HepG2 (cell line): ENCODE measurements around the gene GPRC5B. TPM values are rescaled to one million over a fixed set of nuclear protein-coding genes. Genes with fewer than 3 reads are reported as not detected.

Experiments
- ARNTL ChIP-seq: sonication (generic); formaldehyde crosslinking; IDR thresholded peaks from 2 replicates; pipeline ENCODE4 v1.4.0; 2020; ENCODE audit warnings: mild to moderate bottlenecking, missing genetic modification reagents
- HES4 ChIP-seq: sonication (generic); formaldehyde crosslinking; IDR thresholded peaks from 2 replicates; pipeline ENCODE4 v1.9.0; 2021; ENCODE audit warnings: mild to moderate bottlenecking, missing genetic modification reagents, borderline replicate concordance
- HNF4A ChIP-seq: sonication (generic); formaldehyde crosslinking; IDR thresholded peaks from 2 replicates; pipeline ENCODE4 v1.4.0; 2020; ENCODE audit warnings: missing genetic modification reagents
- MAFK ChIP-seq, 2 experiments: IDR thresholded peaks in 1 of 2; conservative IDR thresholded peaks in 1 of 2; 2 replicates each; pipeline ENCODE4 v1.6.1; 2011; ENCODE audit warnings: improper control_type of control experiment in 2 of 2, low read length in 2 of 2
- NFE2 ChIP-seq: sonication (generic); formaldehyde crosslinking; IDR thresholded peaks from 2 replicates; pipeline ENCODE4 v1.4.0; 2020; ENCODE audit warnings: missing genetic modification reagents
- NFE2L2 ChIP-seq: fragments of 150-350 bp; IDR thresholded peaks from 2 replicates; pipeline ENCODE4 v1.6.1; 2014; ENCODE audit warnings: low read length
- NFYB ChIP-seq: sonication (generic); formaldehyde crosslinking; IDR thresholded peaks from 2 replicates; pipeline ENCODE4 v1.4.0; 2020; ENCODE audit warnings: missing genetic modification reagents
- SATB2 ChIP-seq: sonication (generic); formaldehyde crosslinking; IDR thresholded peaks from 2 replicates; pipeline ENCODE4 v1.5.0; 2020; ENCODE audit warnings: missing genetic modification reagents
- SOX5 ChIP-seq: IDR thresholded peaks from 2 replicates; pipeline ENCODE4 v1.6.1; 2016; ENCODE audit warnings: borderline replicate concordance
- SOX6 ChIP-seq, 2 experiments: fragments of 450-650 bp in 1 of 2; sonication (generic) in 1 of 2; formaldehyde crosslinking in 1 of 2; IDR thresholded peaks; 2 replicates each; pipeline versions ENCODE4 v1.4.0 to v1.6.1; 2017 to 2020; ENCODE audit warnings: antibody characterized with exemption in 1 of 2, mild to moderate bottlenecking in 1 of 2, missing genetic modification reagents in 1 of 2
- TBL1XR1 ChIP-seq: fragments of 150-350 bp; IDR thresholded peaks from 2 replicates; pipeline ENCODE4 v1.6.1; 2014; ENCODE audit warnings: borderline replicate concordance, low read length; ENCODE audit not compliant: partially characterized antibody
- TEAD3 ChIP-seq: optimal IDR thresholded peaks from 2 replicates; pipeline ENCODE3; 2016; ENCODE audit warnings: borderline replicate concordance
- ZKSCAN1 ChIP-seq: fragments of 150-350 bp; IDR thresholded peaks from 2 replicates; pipeline ENCODE4 v1.6.1; 2014; ENCODE audit warnings: low read length
- ZNF124 ChIP-seq: sonication (generic); formaldehyde crosslinking; IDR thresholded peaks from 2 replicates; pipeline ENCODE4 v1.4.0; 2020; ENCODE audit warnings: missing genetic modification reagents
- ZNF670 ChIP-seq: sonication (generic); formaldehyde crosslinking; IDR thresholded peaks from 2 replicates; pipeline ENCODE4 v1.8.0; 2022; ENCODE audit warnings: mild to moderate bottlenecking, missing genetic modification reagents, borderline replicate concordance
- ZNF674 ChIP-seq: sonication (generic); formaldehyde crosslinking; IDR thresholded peaks from 2 replicates; pipeline ENCODE4 v1.5.0; 2020; ENCODE audit warnings: low read depth, mild to moderate bottlenecking, missing genetic modification reagents
- ZSCAN31 ChIP-seq: sonication (generic); formaldehyde crosslinking; IDR thresholded peaks from 2 replicates; pipeline ENCODE4 v1.5.0; 2020; ENCODE audit warnings: low read depth, mild to moderate bottlenecking, missing genetic modification reagents
- polyA plus RNA-seq, 8 experiments: library from polyadenylated mRNA; depleted of rRNA in 3 of 8; stranded (reverse) in 7 of 8; unstranded in 1 of 8; fragments of >200 nt; fragmentation: Illumina TruSeq in 4 of 8; extraction: Trizol in 4 of 8; gene quantifications; 2 replicates each; pipeline versions ENCODE4 v1.2.1 to v1.2.3, GENCODE V29; 2011 to 2016; ENCODE audit warnings: low read depth in 4 of 8, missing spikeins in 1 of 8, mixed read lengths in 1 of 8; ENCODE audit not compliant: insufficient read depth in 1 of 8
- total RNA-seq, 5 experiments: library from RNA; depleted of rRNA; stranded (reverse); fragments of >200 nt; fragmentation: Illumina TruSeq; extraction: Trizol; gene quantifications; 2 replicates each; pipeline ENCODE4 v1.2.3, GENCODE V29; 2016; ENCODE audit warnings: low read depth in 1 of 5
- TF ChIP-seq, protein P1 (sequence below): IDR thresholded peaks from 2 replicates; pipeline ENCODE4 v1.6.1; 2016; ENCODE audit warnings: missing genetic modification reagents, missing compliant biosample characterization
- TF ChIP-seq, protein P2 (sequence below): sonication (generic); formaldehyde crosslinking; conservative IDR thresholded peaks from 2 replicates; pipeline ENCODE4 v1.8.0; 2022; ENCODE audit warnings: missing genetic modification reagents
- TF ChIP-seq, protein P3 (sequence below): IDR thresholded peaks from 2 replicates; pipeline ENCODE4 v1.6.1; 2012; ENCODE audit warnings: inconsistent platforms
- TF ChIP-seq, protein P4 (sequence below): sonication (generic); formaldehyde crosslinking; IDR thresholded peaks from 2 replicates; pipeline ENCODE4 v1.4.0; 2020; ENCODE audit warnings: mild to moderate bottlenecking, missing genetic modification reagents
- TF ChIP-seq, protein P5 (sequence below): sonication (generic); formaldehyde crosslinking; IDR thresholded peaks from 2 replicates; pipeline ENCODE4 v1.4.0; 2020; ENCODE audit warnings: missing genetic modification reagents

GPRC5B gene
- total and polyA plus RNA-seq, 2 of the 13 experiments (the other 11 are each of a cell fraction or from before 2014, with no cell fraction given), result 0.46 to 0.53 TPM

DNA sequence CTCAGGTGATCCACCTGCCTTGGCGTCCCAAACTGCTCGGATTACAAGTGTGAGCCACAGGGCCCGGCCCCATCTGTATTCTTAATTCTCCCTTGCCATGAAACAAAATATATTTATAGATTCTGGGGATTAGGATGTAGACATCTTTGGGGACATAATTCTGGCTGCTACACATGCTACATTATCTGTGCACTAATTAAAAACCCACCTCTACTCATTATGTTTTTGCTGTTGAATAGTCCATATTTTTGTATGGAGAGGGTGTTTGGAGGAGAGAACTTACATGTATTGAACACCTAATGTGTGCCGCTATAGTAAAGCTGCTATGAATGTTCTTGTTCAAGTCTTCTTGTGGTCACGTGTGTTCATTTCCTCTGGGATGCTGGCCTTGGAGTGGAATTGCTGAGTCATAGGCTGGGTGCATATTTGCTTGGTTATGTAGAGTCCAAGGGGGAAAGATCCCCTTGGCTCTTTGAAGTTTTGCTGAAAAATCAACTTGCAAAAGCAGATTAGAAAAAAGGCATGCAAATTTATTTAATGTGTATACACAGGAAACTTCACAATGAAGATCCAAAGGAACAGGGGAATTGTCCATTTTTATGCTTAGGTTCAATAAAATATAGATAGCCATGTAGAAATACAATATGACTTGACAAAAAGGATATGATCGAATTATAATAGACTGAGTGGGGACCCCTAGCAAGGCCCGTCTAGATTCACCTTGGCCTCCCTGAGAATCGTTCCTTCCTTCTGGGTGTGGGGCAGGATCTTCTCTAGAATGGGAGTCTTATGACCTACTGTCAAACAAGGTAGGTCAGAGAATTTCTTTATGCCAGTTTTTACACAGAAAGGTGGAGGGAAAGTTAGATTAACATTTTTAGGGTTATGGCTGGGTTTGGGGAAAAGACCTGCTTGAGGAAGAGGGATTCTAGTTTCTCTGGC lies 42.1 kb upstream of the GPRC5B start (continued):
- peak; percentile 98 to 100 for TF ChIP-seq MAFK (conservative IDR thresholded peaks at IDR 0.05 in 1 of 2, IDR thresholded peaks at IDR 0.05 in 1 of 2; ENCODE audit: low read length in 2 of 2)
- TF ChIP-seq HNF4A, result peak; percentile 91
- TF ChIP-seq NFE2L2, result peak; percentile 100
- TF ChIP-seq, protein P1, sequence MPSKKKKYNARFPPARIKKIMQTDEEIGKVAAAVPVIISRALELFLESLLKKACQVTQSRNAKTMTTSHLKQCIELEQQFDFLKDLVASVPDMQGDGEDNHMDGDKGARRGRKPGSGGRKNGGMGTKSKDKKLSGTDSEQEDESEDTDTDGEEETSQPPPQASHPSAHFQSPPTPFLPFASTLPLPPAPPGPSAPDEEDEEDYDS (CRISPR knock-in tag), result no peak
- TF ChIP-seq, protein P2, sequence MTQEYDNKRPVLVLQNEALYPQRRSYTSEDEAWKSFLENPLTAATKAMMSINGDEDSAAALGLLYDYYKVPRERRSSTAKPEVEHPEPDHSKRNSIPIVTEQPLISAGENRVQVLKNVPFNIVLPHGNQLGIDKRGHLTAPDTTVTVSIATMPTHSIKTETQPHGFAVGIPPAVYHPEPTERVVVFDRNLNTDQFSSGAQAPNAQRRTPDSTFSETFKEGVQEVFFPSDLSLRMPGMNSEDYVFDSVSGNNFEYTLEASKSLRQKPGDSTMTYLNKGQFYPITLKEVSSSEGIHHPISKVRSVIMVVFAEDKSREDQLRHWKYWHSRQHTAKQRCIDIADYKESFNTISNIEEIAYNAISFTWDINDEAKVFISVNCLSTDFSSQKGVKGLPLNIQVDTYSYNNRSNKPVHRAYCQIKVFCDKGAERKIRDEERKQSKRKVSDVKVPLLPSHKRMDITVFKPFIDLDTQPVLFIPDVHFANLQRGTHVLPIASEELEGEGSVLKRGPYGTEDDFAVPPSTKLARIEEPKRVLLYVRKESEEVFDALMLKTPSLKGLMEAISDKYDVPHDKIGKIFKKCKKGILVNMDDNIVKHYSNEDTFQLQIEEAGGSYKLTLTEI (CRISPR knock-in tag), result no peak
- TF ChIP-seq, protein P3, sequence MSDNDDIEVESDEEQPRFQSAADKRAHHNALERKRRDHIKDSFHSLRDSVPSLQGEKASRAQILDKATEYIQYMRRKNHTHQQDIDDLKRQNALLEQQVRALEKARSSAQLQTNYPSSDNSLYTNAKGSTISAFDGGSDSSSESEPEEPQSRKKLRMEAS, result peak; percentile 38; the same call in 1 of the 2 replicates
- TF ChIP-seq ARNTL (CRISPR knock-in tag), result peak; percentile 93
- TF ChIP-seq SOX5, result peak; percentile 78
- TF ChIP-seq NFYB, result no peak
- TF ChIP-seq SOX6 (IDR thresholded peaks at IDR 0.05), result no peak
- TF ChIP-seq SOX6 (CRISPR knock-in tag; IDR thresholded peaks at IDR 0.05), result peak; percentile 81
- TF ChIP-seq ZNF670 (CRISPR knock-in tag), result peak; percentile 38; the same call in 1 of the 2 replicates
- TF ChIP-seq, protein P4, sequence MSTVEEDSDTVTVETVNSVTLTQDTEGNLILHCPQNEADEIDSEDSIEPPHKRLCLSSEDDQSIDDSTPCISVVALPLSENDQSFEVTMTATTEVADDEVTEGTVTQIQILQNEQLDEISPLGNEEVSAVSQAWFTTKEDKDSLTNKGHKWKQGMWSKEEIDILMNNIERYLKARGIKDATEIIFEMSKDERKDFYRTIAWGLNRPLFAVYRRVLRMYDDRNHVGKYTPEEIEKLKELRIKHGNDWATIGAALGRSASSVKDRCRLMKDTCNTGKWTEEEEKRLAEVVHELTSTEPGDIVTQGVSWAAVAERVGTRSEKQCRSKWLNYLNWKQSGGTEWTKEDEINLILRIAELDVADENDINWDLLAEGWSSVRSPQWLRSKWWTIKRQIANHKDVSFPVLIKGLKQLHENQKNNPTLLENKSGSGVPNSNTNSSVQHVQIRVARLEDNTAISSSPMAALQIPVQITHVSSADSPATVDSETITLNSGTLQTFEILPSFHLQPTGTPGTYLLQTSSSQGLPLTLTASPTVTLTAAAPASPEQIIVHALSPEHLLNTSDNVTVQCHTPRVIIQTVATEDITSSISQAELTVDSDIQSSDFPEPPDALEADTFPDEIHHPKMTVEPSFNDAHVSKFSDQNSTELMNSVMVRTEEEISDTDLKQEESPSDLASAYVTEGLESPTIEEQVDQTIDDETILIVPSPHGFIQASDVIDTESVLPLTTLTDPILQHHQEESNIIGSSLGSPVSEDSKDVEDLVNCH (CRISPR knock-in tag), result no peak
- TF ChIP-seq ZSCAN31, result no peak
- peak; percentile 27; the same call in 1 of the 2 replicates for TF ChIP-seq ZNF674 (CRISPR knock-in tag)
- TF ChIP-seq TEAD3 (CRISPR knock-in tag), result peak; percentile 90
- TF ChIP-seq ZKSCAN1, result peak; percentile 74
- 0 out of 2 replicates have a peak, but pooled peaks have one; percentile 60 for TF ChIP-seq ZNF124 (CRISPR knock-in tag)
- TF ChIP-seq TBL1XR1, result peak; percentile 35
- TF ChIP-seq, protein P5, sequence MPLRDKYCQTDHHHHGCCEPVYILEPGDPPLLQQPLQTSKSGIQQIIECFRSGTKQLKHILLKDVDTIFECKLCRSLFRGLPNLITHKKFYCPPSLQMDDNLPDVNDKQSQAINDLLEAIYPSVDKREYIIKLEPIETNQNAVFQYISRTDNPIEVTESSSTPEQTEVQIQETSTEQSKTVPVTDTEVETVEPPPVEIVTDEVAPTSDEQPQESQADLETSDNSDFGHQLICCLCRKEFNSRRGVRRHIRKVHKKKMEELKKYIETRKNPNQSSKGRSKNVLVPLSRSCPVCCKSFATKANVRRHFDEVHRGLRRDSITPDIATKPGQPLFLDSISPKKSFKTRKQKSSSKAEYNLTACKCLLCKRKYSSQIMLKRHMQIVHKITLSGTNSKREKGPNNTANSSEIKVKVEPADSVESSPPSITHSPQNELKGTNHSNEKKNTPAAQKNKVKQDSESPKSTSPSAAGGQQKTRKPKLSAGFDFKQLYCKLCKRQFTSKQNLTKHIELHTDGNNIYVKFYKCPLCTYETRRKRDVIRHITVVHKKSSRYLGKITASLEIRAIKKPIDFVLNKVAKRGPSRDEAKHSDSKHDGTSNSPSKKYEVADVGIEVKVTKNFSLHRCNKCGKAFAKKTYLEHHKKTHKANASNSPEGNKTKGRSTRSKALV (CRISPR knock-in tag), result 0 out of 2 replicates have a peak, but pooled peaks have one; percentile 9
- no peak for TF ChIP-seq HES4 (CRISPR knock-in tag)
- TF ChIP-seq SATB2 (CRISPR knock-in tag), result no peak
- TF ChIP-seq NFE2, result peak; percentile 98
